ENCODE results near the gene SUMO2. TPM values are rescaled to one million over a fixed set of nuclear protein-coding genes. Genes with fewer than 3 reads are reported as not detected.

Gene SUMO2
- total RNA-seq, 1 experiment from 2014 or later: 650 TPM

- TF ChIP-seq, protein P1, sequence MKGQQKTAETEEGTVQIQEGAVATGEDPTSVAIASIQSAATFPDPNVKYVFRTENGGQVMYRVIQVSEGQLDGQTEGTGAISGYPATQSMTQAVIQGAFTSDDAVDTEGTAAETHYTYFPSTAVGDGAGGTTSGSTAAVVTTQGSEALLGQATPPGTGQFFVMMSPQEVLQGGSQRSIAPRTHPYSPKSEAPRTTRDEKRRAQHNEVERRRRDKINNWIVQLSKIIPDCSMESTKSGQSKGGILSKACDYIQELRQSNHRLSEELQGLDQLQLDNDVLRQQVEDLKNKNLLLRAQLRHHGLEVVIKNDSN (CRISPR knock-in tag; IDR thresholded peaks at IDR 0.05): no peak
- TF ChIP-seq ZNF281 (CRISPR knock-in tag; IDR thresholded peaks at IDR 0.05) (no peak), NR2C2 (CRISPR knock-in tag; IDR thresholded peaks at IDR 0.05) (no peak)
Observed at GRCh38 chr17:75144816-75145512, 37.8 kb downstream of the SUMO2 start (continued).

DNA sequence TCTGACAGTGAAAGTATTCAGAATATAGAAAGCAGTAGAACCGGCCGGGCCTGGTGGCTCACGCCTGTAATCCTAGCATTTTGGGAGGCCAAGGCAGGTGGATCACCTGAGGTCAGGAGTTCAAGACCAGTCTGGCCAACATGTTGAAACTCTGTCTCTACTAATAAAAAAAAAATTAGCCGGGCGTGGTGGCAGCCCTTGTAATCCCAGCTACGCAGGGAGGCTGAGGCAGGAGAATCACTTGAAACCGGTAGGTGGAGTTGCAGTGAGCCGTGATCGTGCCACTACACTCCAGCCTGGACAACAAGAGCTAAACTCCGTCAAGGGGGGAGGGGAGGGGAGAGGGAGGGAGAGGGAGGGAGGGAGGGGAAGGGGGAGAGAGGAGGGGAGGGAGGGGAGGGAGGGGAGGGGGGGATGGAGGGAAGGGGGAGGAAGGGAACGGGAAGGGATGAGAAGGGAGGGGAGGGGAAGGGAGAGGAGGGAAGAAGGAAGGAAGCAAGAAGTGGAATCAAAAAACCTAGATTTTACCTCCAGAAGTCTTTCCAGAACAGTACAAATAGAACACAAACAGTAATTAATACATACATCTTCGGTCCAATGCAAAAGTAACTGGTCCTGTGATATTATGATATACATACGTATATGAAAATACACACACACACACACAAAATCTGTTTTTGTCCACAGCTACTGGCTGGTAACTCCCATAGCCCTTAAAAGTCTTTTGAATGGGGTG is 40.4 kb downstream of the SUMO2 start:
- ChIA-PET POLR2A (interaction anchor here (1.3 kb wide), 1 partner anchor 13 kb away, joined by 4 read pairs; no protein-coding TSS in a partner anchor), CTCF (interaction anchor here (0.7 to 1.5 kb wide), 3 partner anchors 11 to 182 kb away, joined by 3 to 5 read pairs (median 4); partner anchors contain the start of gene NT5C)
- H3K4me3 Mint-ChIP-seq: no peak overlapping the region
- no peak for TF ChIP-seq FOXK1 (CRISPR knock-in tag; IDR thresholded peaks at IDR 0.05)
- TF ChIP-seq ZNF671 (CRISPR knock-in tag; IDR thresholded peaks at IDR 0.05): no peak
- TF ChIP-seq PRRX2 (CRISPR knock-in tag; IDR thresholded peaks at IDR 0.05): no peak
- TF ChIP-seq E2F1 (CRISPR knock-in tag; IDR thresholded peaks at IDR 0.05): no peak
- no peak for TF ChIP-seq FOXJ3 (CRISPR knock-in tag; IDR thresholded peaks at IDR 0.05; ENCODE audit: borderline replicate concordance)
- TF ChIP-seq RELA (CRISPR knock-in tag; IDR thresholded peaks at IDR 0.05; ENCODE audit: borderline replicate concordance): no peak
- no peak for TF ChIP-seq ZNF138 (CRISPR knock-in tag; conservative IDR thresholded peaks at IDR 0.05)
- H3K9me3 Mint-ChIP-seq: no peaks in the 10 kb centered on the region
- no peaks in the 10 kb centered on the region for H3K27me3 Mint-ChIP-seq (ENCODE audit: low read depth)
- no peak for DNase-seq (ENCODE audit: low spot score)
- peaks cover 82% of the 10 kb centered on the region for H3K36me3 Mint-ChIP-seq
- H3K27ac Mint-ChIP-seq: 0 out of 2 replicates have a peak overlapping the region, but pooled peaks have one; percentile 32
- no peaks in the 10 kb centered on the region for H3K4me1 Mint-ChIP-seq
- ATAC-seq: no peak

DNA sequence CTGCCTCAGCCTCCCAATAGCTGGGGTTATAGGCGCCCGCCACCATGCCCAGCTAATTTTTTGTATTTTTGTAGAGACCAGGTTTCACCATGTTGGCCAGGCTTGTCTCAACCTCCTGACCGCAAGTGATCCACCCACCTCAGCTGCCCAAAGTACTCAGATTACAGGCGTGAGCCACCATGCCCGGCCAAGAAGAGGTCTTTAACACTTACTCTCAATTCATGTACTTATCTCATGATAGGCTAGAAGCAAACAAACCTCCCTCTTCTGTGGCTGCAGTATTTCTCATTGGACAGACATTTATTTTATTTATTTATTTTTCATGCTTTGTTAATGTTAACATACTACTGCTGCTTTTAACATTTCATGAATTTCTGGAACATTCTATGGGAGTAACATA is 44.2 kb downstream of the SUMO2 start:
- H3K4me3 Mint-ChIP-seq: no peak overlapping the region
- ATAC-seq (no peak), DNase-seq (ENCODE audit: low spot score) (no peak)
- no peak overlapping the region; the same call in 1 of the 2 replicates for H3K27ac Mint-ChIP-seq
- ChIA-PET CTCF (interaction anchor here (1.9 kb wide), 1 partner anchor 24 kb away, joined by 4 read pairs; no protein-coding TSS in a partner anchor), POLR2A (interaction anchor here (0.5 to 0.7 kb wide), 3 partner anchors 31 to 65 kb away, joined by 3 to 4 read pairs (median 3); partner anchors contain the start of gene SLC16A5)
- no peak for TF ChIP-seq ZNF532 (CRISPR knock-in tag; IDR thresholded peaks at IDR 0.05; ENCODE audit: borderline replicate concordance)
- 0 out of 2 replicates have a peak, but pooled peaks cover 5% of the 10 kb centered on the region for H3K4me1 Mint-ChIP-seq
- no peaks in the 10 kb centered on the region for H3K9me3 Mint-ChIP-seq
- no peaks in the 10 kb centered on the region for H3K27me3 Mint-ChIP-seq (ENCODE audit: low read depth)
- peaks cover 64% of the 10 kb centered on the region for H3K36me3 Mint-ChIP-seq
